Measurements from ENCODE around the gene GHR.
"Not testable (repeated sequence)": the region's sequence is repeated elsewhere in the genome, so short reads cannot be mapped to it uniquely, and the experiment has no call there.

The GHR gene

GRCh38 chr5:42566652-42567295 lies 143.5 kb downstream of the GHR start:
- DNase-seq (ENCODE audit: low read depth in 2 of 3, low spot score in 2 of 3) = no peak

DNA sequence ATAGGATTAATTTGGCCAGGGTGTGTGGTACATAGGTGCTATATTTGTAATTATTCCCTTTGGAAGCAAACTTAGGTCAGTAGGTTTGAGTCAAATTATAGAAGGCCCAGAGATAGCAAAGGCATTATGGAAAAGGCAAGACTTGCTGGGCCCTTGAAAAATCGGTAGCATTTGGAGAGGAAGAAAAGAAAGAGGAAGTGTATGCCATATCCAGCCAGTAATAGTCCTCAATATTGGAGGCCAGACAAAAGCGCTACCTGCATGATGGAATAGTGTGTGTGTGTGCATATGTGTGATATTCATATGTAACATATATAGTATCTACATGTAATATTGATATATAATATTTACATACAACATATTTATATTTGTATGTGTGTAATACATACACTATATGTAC lies 146.1 kb downstream of the GHR start:
- no peak for DNase-seq (ENCODE audit: low read depth in 2 of 3, low spot score in 2 of 3)

- DNase-seq (ENCODE audit: low read depth in 2 of 3, low spot score in 2 of 3) = no peak
These were observed 146.8 kb downstream of the GHR start for GRCh38 chr5:42569953-42570548.

- no peak for DNase-seq (ENCODE audit: low read depth in 2 of 3, low spot score in 2 of 3)
These were observed 148.0 kb downstream of the GHR start for GRCh38 chr5:42570966-42571960.

DNA sequence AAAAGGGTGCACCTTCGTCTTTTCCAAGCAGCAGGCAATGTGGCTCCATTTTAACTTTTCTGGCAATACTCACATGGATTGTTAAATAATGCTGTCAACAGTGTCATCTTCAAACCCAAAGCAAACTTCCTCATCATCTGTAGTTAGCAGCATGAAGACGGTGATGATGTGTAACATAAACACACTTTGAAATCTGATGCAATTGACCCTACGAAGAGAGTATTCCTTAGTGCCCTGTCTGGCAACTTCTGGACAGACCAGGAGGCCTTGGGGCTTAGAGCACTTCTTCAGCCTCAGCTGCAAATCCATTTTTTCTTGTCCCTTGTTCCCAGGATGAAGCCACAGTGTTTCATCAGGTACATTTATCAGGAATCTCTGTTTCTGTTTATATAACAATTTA lies 149.1 kb downstream of the GHR start:
- DNase-seq (ENCODE audit: low read depth in 2 of 3, low spot score in 2 of 3) = no peak

GRCh38 chr5:42573386-42573785 lies 150.1 kb downstream of the GHR start:
- no peak for DNase-seq (ENCODE audit: low read depth in 2 of 3, low spot score in 2 of 3)

GRCh38 chr5:42575914-42576313 lies 152.7 kb downstream of the GHR start:
- not testable (repeated sequence) for DNase-seq (ENCODE audit: low read depth in 2 of 3, low spot score in 2 of 3)

GRCh38 chr5:42578901-42579300 lies 155.7 kb downstream of the GHR start:
- not testable (repeated sequence) for DNase-seq (ENCODE audit: low read depth in 2 of 3, low spot score in 2 of 3)

DNA sequence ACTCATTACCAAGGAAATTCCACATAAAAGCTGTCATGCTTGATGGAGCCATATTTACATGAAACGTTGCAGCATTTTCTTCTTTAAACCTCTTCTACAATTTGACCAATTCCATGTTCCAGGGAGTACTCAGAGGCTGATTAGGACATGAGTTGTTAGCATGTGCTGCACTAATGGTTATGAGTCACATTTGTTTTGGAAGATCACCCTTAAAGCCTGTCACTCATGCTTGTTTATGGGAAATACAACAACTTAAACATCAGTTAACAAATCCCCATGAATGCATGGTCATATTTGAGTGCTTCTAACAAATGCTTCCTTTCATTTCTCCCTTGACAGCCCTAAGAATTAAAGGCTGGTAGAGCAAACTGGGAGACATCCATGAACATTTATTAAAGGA lies 156.1 kb downstream of the GHR start:
- DNase-seq (ENCODE audit: low read depth in 2 of 3, low spot score in 2 of 3) = no peak

- no peak for DNase-seq (ENCODE audit: low read depth in 2 of 3, low spot score in 2 of 3)
These were observed 158.6 kb downstream of the GHR start for GRCh38 chr5:42581845-42582244.

DNA sequence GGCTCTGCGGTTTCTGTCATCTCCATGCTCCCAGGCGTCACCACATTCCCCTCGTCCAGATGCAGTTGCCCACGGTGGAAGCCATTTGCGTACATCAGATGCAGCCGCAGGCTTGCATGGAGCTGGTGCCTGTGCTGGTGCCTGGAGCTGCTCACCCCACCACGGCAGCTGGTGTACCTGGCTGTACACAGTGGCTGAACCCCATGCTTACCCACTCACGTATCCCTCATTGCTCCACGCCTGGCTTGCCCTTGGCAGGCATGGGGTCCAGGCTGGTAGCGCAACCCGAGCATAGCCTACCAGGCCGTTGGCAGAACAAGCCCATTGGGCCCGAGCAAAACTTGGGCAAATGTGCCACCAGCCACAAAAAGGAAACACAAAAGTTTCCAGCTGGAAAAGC lies 159.5 kb downstream of the GHR start:
- DNase-seq (ENCODE audit: low read depth in 2 of 3, low spot score in 2 of 3) = no peak

DNA sequence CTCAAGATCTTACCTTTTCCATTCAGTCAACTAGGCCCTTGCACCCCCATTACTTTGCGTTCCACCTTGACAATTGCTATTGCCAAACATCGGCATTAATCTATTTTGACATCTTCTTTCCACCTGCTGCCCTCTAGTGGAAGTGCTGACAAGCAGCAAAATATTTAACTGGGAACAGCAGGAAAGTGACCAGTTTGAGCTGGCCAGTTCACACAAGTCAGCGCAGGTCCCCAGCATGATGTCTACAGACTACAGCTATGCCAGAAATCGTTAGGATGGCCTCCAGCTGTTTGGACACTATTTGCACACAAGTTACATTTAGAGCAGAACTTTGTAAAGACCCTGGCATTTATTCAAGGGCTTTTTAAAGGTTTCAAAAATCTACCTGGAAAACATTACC lies 160.1 kb downstream of the GHR start:
- DNase-seq (ENCODE audit: low read depth in 2 of 3, low spot score in 2 of 3) = no peak

GRCh38 chr5:42586625-42587024 lies 163.4 kb downstream of the GHR start:
- DNase-seq (ENCODE audit: low read depth in 2 of 3, low spot score in 2 of 3) = no peak

- no peak for DNase-seq (ENCODE audit: low read depth in 2 of 3, low spot score in 2 of 3)
These were observed 164.0 kb downstream of the GHR start for GRCh38 chr5:42587096-42587723.

DNA sequence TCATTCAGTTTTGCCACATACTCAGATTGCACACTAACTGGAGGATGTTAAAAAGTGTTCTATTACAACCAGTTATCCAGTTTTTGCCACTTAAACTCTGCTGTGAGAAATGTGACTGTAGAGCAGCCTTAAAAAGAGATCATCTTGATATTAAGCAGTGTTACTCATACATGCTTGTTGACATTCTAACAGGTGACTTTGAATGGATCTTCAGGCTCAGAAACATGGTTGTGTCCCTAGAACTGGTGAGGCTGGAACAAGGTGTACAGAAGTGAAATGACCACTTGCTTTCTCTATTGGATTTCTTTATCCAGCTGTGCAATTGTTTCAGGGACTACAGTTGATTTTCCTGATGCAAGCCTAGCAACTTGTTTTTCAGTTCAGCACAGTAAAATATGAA lies 167.3 kb downstream of the GHR start:
- DNase-seq (ENCODE audit: low read depth in 2 of 3, low spot score in 2 of 3) = no peak

DNA sequence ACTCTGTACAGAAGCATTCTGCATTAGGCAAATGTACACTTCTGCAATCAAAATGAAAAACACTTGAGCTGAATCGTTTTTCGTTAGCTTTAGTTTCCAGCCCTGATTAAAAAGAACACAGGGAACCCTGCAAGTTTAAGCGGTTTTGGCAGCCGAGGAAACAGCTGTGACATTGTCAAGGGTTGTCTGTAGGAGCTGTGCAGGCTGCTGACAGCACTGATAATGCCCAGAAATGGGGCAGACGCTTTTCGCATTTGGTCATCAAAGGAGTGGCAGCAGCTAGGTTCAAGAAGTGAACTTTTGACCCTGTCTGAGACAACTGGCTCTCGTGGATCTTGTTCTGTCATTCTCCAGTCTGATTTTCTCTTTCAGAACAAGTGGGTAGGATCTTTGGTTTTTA lies 167.8 kb downstream of the GHR start:
- no peak for DNase-seq (ENCODE audit: low read depth in 2 of 3, low spot score in 2 of 3)

GRCh38 chr5:42592401-42593140 lies 169.3 kb downstream of the GHR start:
- DNase-seq (ENCODE audit: low read depth in 2 of 3, low spot score in 2 of 3) = no peak

- no peak for DNase-seq (ENCODE audit: low read depth in 2 of 3, low spot score in 2 of 3)
These were observed 170.4 kb downstream of the GHR start for GRCh38 chr5:42593591-42593990.

- DNase-seq (ENCODE audit: low read depth in 2 of 3, low spot score in 2 of 3) = no peak
These were observed 172.4 kb downstream of the GHR start for GRCh38 chr5:42595597-42595996.

DNA sequence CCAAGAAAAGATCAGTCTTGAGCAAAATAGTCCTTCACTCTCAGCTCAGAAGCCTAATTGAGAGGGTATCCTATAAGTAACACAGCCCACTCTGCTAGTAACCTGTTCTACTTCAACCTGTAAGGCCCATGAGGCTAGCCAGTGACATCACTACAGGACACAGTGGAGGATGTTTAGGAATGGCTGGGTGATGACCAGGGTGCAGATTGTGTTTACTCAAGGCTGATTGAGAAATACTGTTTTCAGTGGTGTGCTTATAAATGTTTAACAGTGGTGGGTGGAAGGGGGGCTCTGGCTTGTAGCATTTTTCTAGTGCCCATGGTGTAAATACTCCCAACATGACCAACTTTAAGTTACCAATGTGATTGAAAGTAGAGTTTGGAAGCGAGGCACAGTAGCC lies 173.6 kb downstream of the GHR start:
- no peak for DNase-seq (ENCODE audit: low read depth in 2 of 3, low spot score in 2 of 3)

Measured in activated CD8-positive, alpha-beta memory T cell treated with anti-CD3 and anti-CD28 coated beads for 48 hours (primary cell).